Fibroblast of lung (primary cell): Measurements from ENCODE around the gene CIAO2B.

Source experiments
- CTCF ChIP-seq, 2 donors: IDR thresholded peaks in 1 of 2; conservative IDR thresholded peaks in 1 of 2; 1 replicate in 1 of 2; 2 replicates in 1 of 2; pipeline ENCODE4 v1.5.1; 2011 to 2012; ENCODE audit warnings: low read length in 2 of 2, control low read depth in 1 of 2, inconsistent platforms in 1 of 2, low read depth in 1 of 2, mild to moderate bottlenecking in 1 of 2
- EZH2 ChIP-seq: IDR thresholded peaks from 2 replicates; pipeline ENCODE4 v1.5.1; 2012; ENCODE audit warnings: low read length, control low read depth, mild to moderate bottlenecking; ENCODE audit errors: missing control alignments

- TF ChIP-seq CTCF (conservative IDR thresholded peaks at IDR 0.05 in 1 of 2, IDR thresholded peaks at IDR 0.05 in 1 of 2; ENCODE audit: low read depth in 1 of 2, low read length in 2 of 2) (no peak), EZH2 (no peak)
Measured at GRCh38 chr16:66890799-66891198, 43.4 kb downstream of the CIAO2B start.
